ENCODE results near the gene PFKM. TPM values are rescaled to one million over a fixed set of nuclear protein-coding genes. Genes with fewer than 3 reads are reported as not detected.

The PFKM gene
- total RNA-seq, 1 experiment from 2014 or later: 33.3 TPM

GRCh38 chr12:48175613-48176416 lies 56.7 kb downstream of the PFKM start:
- Mint-ChIP-seq H3K4me1 (ENCODE audit: low read depth, unreplicated experiment) (peaks cover 12% of the 10 kb centered on the region), H3K9me3 (ENCODE audit: low read depth, unreplicated experiment) (no peaks in the 10 kb centered on the region), H3K27me3 (ENCODE audit: unreplicated experiment) (peaks cover 57% of the 10 kb centered on the region), H3K27ac (ENCODE audit: unreplicated experiment) (no peak overlapping the region), H3K36me3 (ENCODE audit: insufficient read depth, unreplicated experiment) (no peaks in the 10 kb centered on the region), H3K4me3 (ENCODE audit: low read depth, unreplicated experiment) (no peak overlapping the region)
- BruUV-seq (replicated peaks): no TSS peak
- intact Hi-C loops (cut with micrococcal nuclease; ENCODE audit: unreplicated experiment): no loop called here
- no peak for DNase-seq
- CTCF ChIA-PET: no interaction called here
- no peak for TF ChIP-seq CTCF (IDR thresholded peaks at IDR 0.05; ENCODE audit: unreplicated experiment)

- no peaks in the 10 kb centered on the region for H3K9me3 Mint-ChIP-seq (ENCODE audit: low read depth, unreplicated experiment)
- peaks cover 63% of the 10 kb centered on the region for H3K27me3 Mint-ChIP-seq (ENCODE audit: unreplicated experiment)
- BruUV-seq (replicated peaks): no TSS peak
- DNase-seq: no peak
- H3K36me3 Mint-ChIP-seq (ENCODE audit: insufficient read depth, unreplicated experiment): no peaks in the 10 kb centered on the region
- intact Hi-C loops (cut with micrococcal nuclease; ENCODE audit: unreplicated experiment): no loop called here
- peaks cover 12% of the 10 kb centered on the region for H3K4me1 Mint-ChIP-seq (ENCODE audit: low read depth, unreplicated experiment)
- no peak overlapping the region for H3K4me3 Mint-ChIP-seq (ENCODE audit: low read depth, unreplicated experiment)
- TF ChIP-seq CTCF (IDR thresholded peaks at IDR 0.05; ENCODE audit: unreplicated experiment): no peak
- CTCF ChIA-PET: no interaction called here
- H3K27ac Mint-ChIP-seq (ENCODE audit: unreplicated experiment): no peak overlapping the region
Observed at GRCh38 chr12:48176417-48176751, 57.2 kb downstream of the PFKM start.

GRCh38 chr12:48177982-48178381 lies 58.8 kb downstream of the PFKM start:
- Mint-ChIP-seq H3K27ac (ENCODE audit: unreplicated experiment) (no peak overlapping the region), H3K36me3 (ENCODE audit: insufficient read depth, unreplicated experiment) (peaks cover under 1% of the 10 kb centered on the region), H3K9me3 (ENCODE audit: low read depth, unreplicated experiment) (no peaks in the 10 kb centered on the region), H3K4me1 (ENCODE audit: low read depth, unreplicated experiment) (peaks cover 12% of the 10 kb centered on the region), H3K4me3 (ENCODE audit: low read depth, unreplicated experiment) (no peak overlapping the region), H3K27me3 (ENCODE audit: unreplicated experiment) (peaks cover 78% of the 10 kb centered on the region)
- intact Hi-C loops (cut with micrococcal nuclease; ENCODE audit: unreplicated experiment): no loop called here
- no TSS peak for BruUV-seq (replicated peaks)
- DNase-seq: no peak
- CTCF ChIA-PET: interaction anchor here (0.6 kb wide), 2 partner anchors 130 to 444 kb away, joined by 3 read pairs; no protein-coding TSS in a partner anchor
- no peak for TF ChIP-seq CTCF (IDR thresholded peaks at IDR 0.05; ENCODE audit: unreplicated experiment)

- no peak overlapping the region for H3K27ac Mint-ChIP-seq (ENCODE audit: unreplicated experiment)
- no peak overlapping the region for H3K4me3 Mint-ChIP-seq (ENCODE audit: low read depth, unreplicated experiment)
- intact Hi-C loops (cut with micrococcal nuclease; ENCODE audit: unreplicated experiment): no loop called here
- no peaks in the 10 kb centered on the region for H3K9me3 Mint-ChIP-seq (ENCODE audit: low read depth, unreplicated experiment)
- H3K27me3 Mint-ChIP-seq (ENCODE audit: unreplicated experiment): peaks cover 81% of the 10 kb centered on the region
- no peak for DNase-seq
- TF ChIP-seq CTCF (IDR thresholded peaks at IDR 0.05; ENCODE audit: unreplicated experiment): no peak
- peaks cover 12% of the 10 kb centered on the region for H3K4me1 Mint-ChIP-seq (ENCODE audit: low read depth, unreplicated experiment)
- H3K36me3 Mint-ChIP-seq (ENCODE audit: insufficient read depth, unreplicated experiment): peaks cover 9% of the 10 kb centered on the region
- CTCF ChIA-PET: no interaction called here
- no TSS peak for BruUV-seq (replicated peaks)
Observed at GRCh38 chr12:48179466-48179865, 60.3 kb downstream of the PFKM start.

Measured in Calu3 (cell line).